HEK293T (cell line): ENCODE measurements around the gene CBLL2.

Source experiments
- BHLHE40 ChIP-seq: fragments of 450-650 bp; IDR thresholded peaks from 2 replicates; pipeline ENCODE4 v1.6.1; 2016; ENCODE audit warnings: mild to moderate bottlenecking, moderate library complexity, borderline replicate concordance
- ELF4 ChIP-seq: fragments of 450-650 bp; IDR thresholded peaks from 2 replicates; pipeline ENCODE4 v1.6.1; 2017; ENCODE audit warnings: antibody characterized with exemption
- FOXK2 ChIP-seq: fragments of 450-650 bp; IDR thresholded peaks from 2 replicates; pipeline ENCODE4 v1.6.1; 2016; ENCODE audit warnings: mild to moderate bottlenecking
- FOXM1 ChIP-seq: fragments of 450-650 bp; IDR thresholded peaks from 2 replicates; pipeline ENCODE4 v1.6.1; 2017; ENCODE audit warnings: mild to moderate bottlenecking, borderline replicate concordance
- HDGF ChIP-seq: fragments of 450-650 bp; IDR thresholded peaks from 2 replicates; pipeline ENCODE4 v1.6.1; 2017; ENCODE audit warnings: antibody characterized with exemption, borderline replicate concordance
- NFRKB ChIP-seq: fragments of 450-650 bp; IDR thresholded peaks from 2 replicates; pipeline ENCODE4 v1.6.1; 2016; ENCODE audit warnings: mild to moderate bottlenecking, moderate library complexity
- SP1 ChIP-seq: fragments of 450-650 bp; IDR thresholded peaks from 2 replicates; pipeline ENCODE4 v1.6.1; 2017
- SUZ12 ChIP-seq: fragments of 450-650 bp; IDR thresholded peaks from 2 replicates; pipeline ENCODE4 v1.6.1; 2016; ENCODE audit warnings: mild to moderate bottlenecking
- TARDBP ChIP-seq: fragments of 450-650 bp; IDR thresholded peaks from 2 replicates; pipeline ENCODE4 v1.6.1; 2016
- ZNF384 ChIP-seq: fragments of 450-650 bp; IDR thresholded peaks from 2 replicates; pipeline ENCODE4 v1.6.1; 2016

- TF ChIP-seq HDGF (no peak), BHLHE40 (no peak), FOXK2 (no peak), FOXM1 (no peak), NFRKB (no peak), ELF4 (no peak), ZNF384 (no peak), TARDBP (no peak), SUZ12 (no peak), SP1 (no peak)
Measured at GRCh38 chrX:22237479-22237878, 35.2 kb upstream of the CBLL2 start.
